Measurements from ENCODE around the gene ADAM12. TPM values are rescaled to one million over a fixed set of nuclear protein-coding genes. Genes with fewer than 3 reads are reported as not detected.

ADAM12 gene
- total RNA-seq, 1 experiment from 2014 or later, result 0.24 TPM

GRCh38 chr10:125983656-125984055 lies 404.6 kb downstream of the ADAM12 start:
- Histone ChIP-seq H3K23ac (ENCODE audit: insufficient read length, low read depth, low read length) (no peak overlapping the region), H3K18ac (ENCODE audit: insufficient read length, low read depth, low read length) (no peak overlapping the region), H3K79me1 (ENCODE audit: insufficient read depth, low read depth, low read length, poor library complexity, severe bottlenecking) (no peaks in the 10 kb centered on the region), H2BK20ac (ENCODE audit: low read depth, low read length, poor library complexity, severe bottlenecking) (no peak overlapping the region), H4K91ac (ENCODE audit: insufficient read length, low read depth, low read length) (no peak overlapping the region), H3K14ac (ENCODE audit: insufficient read depth, low read length) (no peak overlapping the region), H2BK5ac (ENCODE audit: insufficient read length, low read length) (no peak overlapping the region), H2BK15ac (ENCODE audit: low read depth, low read length) (no peak overlapping the region), H3K27me3 (ENCODE audit: insufficient read depth, low read length) (no peaks in the 10 kb centered on the region), H4K5ac (ENCODE audit: insufficient read length, low read depth, low read length) (no peak overlapping the region), H3K9me3 (ENCODE audit: control insufficient read depth, low read depth, low read length) (no peaks in the 10 kb centered on the region), H3K4me2 (ENCODE audit: insufficient read depth, insufficient read length, low read length) (no peak overlapping the region), H2BK120ac (ENCODE audit: low read depth, low read length, poor library complexity, severe bottlenecking) (no peak overlapping the region), H4K8ac (replicated peaks; ENCODE audit: insufficient read length, low read depth, low read length) (no peak overlapping the region), H3K23me2 (ENCODE audit: insufficient read length, low read depth, low read length, poor library complexity, severe bottlenecking) (no peaks in the 10 kb centered on the region), H3K9ac (ENCODE audit: extremely low read depth, insufficient read length, low read length) (no peak overlapping the region), H3K56ac (ENCODE audit: insufficient read length, low read depth, low read length) (no peak overlapping the region), H3T11ph (ENCODE audit: low read length) (no peak overlapping the region), H3K4ac (ENCODE audit: low read depth, low read length) (no peak overlapping the region), H3K27ac (ENCODE audit: insufficient read length, low read depth, low read length) (no peak overlapping the region), H3K79me2 (ENCODE audit: insufficient read depth, low read length) (no peaks in the 10 kb centered on the region), H4K20me1 (ENCODE audit: control insufficient read depth, insufficient read depth, insufficient read length) (no peaks in the 10 kb centered on the region), H2AFZ (ENCODE audit: low read length) (no peak overlapping the region), H3K4me1 (ENCODE audit: insufficient read depth, low read length) (no peaks in the 10 kb centered on the region; the same call in 1 of the 2 replicates), H2BK12ac (ENCODE audit: insufficient read length, low read depth, low read length) (no peak overlapping the region), H2AK5ac (ENCODE audit: insufficient read length, low read length) (no peak overlapping the region)
- Mint-ChIP-seq H3K27ac (no peak overlapping the region), H3K4me3 (no peak overlapping the region), H3K36me3 (ENCODE audit: insufficient read depth in 1 of 3, low read depth in 3 of 3) (no peaks in the 10 kb centered on the region), H3K27me3 (ENCODE audit: low read depth) (peaks cover 2% of the 10 kb centered on the region; the same call in 1 of the 2 replicates), H3K9me3 (no peaks in the 10 kb centered on the region), H3K4me1 (peaks cover 36 to 38% of the 10 kb centered on the region in 2 experiments)
- TF ChIP-seq CTCF (conservative IDR thresholded peaks at IDR 0.05), result no peak
- WGBS (ENCODE audit: extremely low coverage, insufficient read length, low lambda C conversion rate), result no CpG with 5 or more reads among the region's 5 CpGs
- no peak for DNase-seq

Data from H9 (cell line).